ENCODE measurements around the gene IGSF23.

IGSF23 gene

GRCh38 chr19:44576843-44577565 is 36.4 kb upstream of the IGSF23 start:
- POLR2A ChIA-PET (ENCODE audit: low non-redundant PET), result interaction anchor here (0.6 to 0.7 kb wide), 2 partner anchors 35 to 67 kb away, joined by 3 read pairs; partner anchors contain the start of gene PVR
- TF ChIP-seq CTCF (conservative IDR thresholded peaks at IDR 0.05; ENCODE audit: low read depth), result peak; percentile 79
- no peak overlapping the region for H3K27ac ChIP-seq
- DNase-seq (ENCODE audit: low spot score), result peak; percentile 63
- CTCF ChIA-PET, result interaction anchor here (0.5 to 2.7 kb wide), 14 partner anchors 11 to 1192 kb away, joined by 3 to 9 read pairs (median 3); no protein-coding TSS in a partner anchor

- no peak overlapping the region for H3K27ac ChIP-seq
- ChIA-PET CTCF (interaction anchor here (0.5 to 2.7 kb wide), 9 partner anchors 10 to 206 kb away, joined by 3 to 9 read pairs (median 3); no protein-coding TSS in a partner anchor), POLR2A (ENCODE audit: low non-redundant PET) (no interaction called here)
- no peak for TF ChIP-seq CTCF (conservative IDR thresholded peaks at IDR 0.05; ENCODE audit: low read depth)
- DNase-seq (ENCODE audit: low spot score), result no peak
Measured at GRCh38 chr19:44577566-44577874, 35.8 kb upstream of the IGSF23 start.

- no peak for TF ChIP-seq CTCF (conservative IDR thresholded peaks at IDR 0.05; ENCODE audit: low read depth)
- no peak overlapping the region for H3K27ac ChIP-seq
- ChIA-PET CTCF (no interaction called here), POLR2A (ENCODE audit: low non-redundant PET) (no interaction called here)
- no peak for DNase-seq (ENCODE audit: low spot score)
Measured at GRCh38 chr19:44579663-44580365, 33.5 kb upstream of the IGSF23 start.

- ChIA-PET POLR2A (ENCODE audit: low non-redundant PET) (no interaction called here), CTCF (interaction anchor here (1.0 kb wide), 1 partner anchor 10 kb away, joined by 3 read pairs; no protein-coding TSS in a partner anchor)
- no peak overlapping the region for H3K27ac ChIP-seq
- TF ChIP-seq CTCF (conservative IDR thresholded peaks at IDR 0.05; ENCODE audit: low read depth), result no peak
- DNase-seq (ENCODE audit: low spot score), result no peak
Measured at GRCh38 chr19:44580366-44580895, 32.9 kb upstream of the IGSF23 start.

GRCh38 chr19:44581288-44581687 is 32.1 kb upstream of the IGSF23 start:
- H3K27ac ChIP-seq, result no peak overlapping the region
- CTCF ChIA-PET, result interaction anchor here (1.0 kb wide), 1 partner anchor 11 kb away, joined by 3 read pairs; no protein-coding TSS in a partner anchor
- TF ChIP-seq CTCF (conservative IDR thresholded peaks at IDR 0.05; ENCODE audit: low read depth), result no peak
- no peak for DNase-seq (ENCODE audit: low spot score)
- POLR2A ChIA-PET (ENCODE audit: low non-redundant PET), result no interaction called here

- ChIA-PET POLR2A (ENCODE audit: low non-redundant PET) (no interaction called here), CTCF (interaction anchor here (0.6 to 1.0 kb wide), 3 partner anchors 9 to 1303 kb away, joined by 3 to 6 read pairs (median 4); partner anchors contain the start of gene IRF2BP1)
- H3K27ac ChIP-seq, result no peak overlapping the region
- no peak; the same call in 1 of the 2 replicates for TF ChIP-seq CTCF (conservative IDR thresholded peaks at IDR 0.05; ENCODE audit: low read depth)
- no peak for DNase-seq (ENCODE audit: low spot score)
Measured at GRCh38 chr19:44582581-44583265, 30.6 kb upstream of the IGSF23 start.

Data from RWPE1 (cell line).